Mucosa of rectum (tissue), 2 donors: ENCODE measurements around the gene RAD51B.

Experiments
- H3K27ac ChIP-seq, 2 donors: one replicate each; pipeline ENCODE4 v1.7.0; 2013; ENCODE audit warnings: inconsistent platforms in 2 of 2, low read depth in 2 of 2, low read length in 2 of 2
- H3K27me3 ChIP-seq, 2 donors: one replicate each; pipeline ENCODE4 v1.7.0; 2013; ENCODE audit warnings: low read length in 2 of 2; ENCODE audit not compliant: control insufficient read depth in 2 of 2, insufficient read depth in 2 of 2
- H3K36me3 ChIP-seq, 2 donors: one replicate each; pipeline ENCODE4 v1.7.0; 2013; ENCODE audit warnings: low read length in 2 of 2; ENCODE audit not compliant: control insufficient read depth in 2 of 2, insufficient read depth in 2 of 2
- H3K4me1 ChIP-seq, 2 donors: one replicate each; pipeline ENCODE4 v1.7.0; 2013; ENCODE audit warnings: low read length in 2 of 2, mild to moderate bottlenecking in 1 of 2; ENCODE audit not compliant: control insufficient read depth in 2 of 2, insufficient read depth in 2 of 2
- H3K4me3 ChIP-seq, 2 donors: one replicate each; pipeline ENCODE4 v1.7.0; 2013; ENCODE audit warnings: low read length in 2 of 2
- H3K9ac ChIP-seq, 2 donors: one replicate each; pipeline ENCODE4 v1.7.0; 2013; ENCODE audit warnings: low read length in 2 of 2, low read depth in 1 of 2, mild to moderate bottlenecking in 1 of 2
- H3K9me3 ChIP-seq, 2 donors: one replicate each; pipeline ENCODE4 v1.7.0; 2013; ENCODE audit warnings: low read length in 2 of 2; ENCODE audit not compliant: control insufficient read depth in 2 of 2
- donor health status: healthy.
- donor health status: Normal muscosa, but diverticular disease.

Gene RAD51B

GRCh38 chr14:67857778-67858350, 38.3 kb downstream of the RAD51B start:
- Histone ChIP-seq H3K4me3 (no peak overlapping the region), H3K36me3 (no peaks in the 10 kb centered on the region), H3K4me1 (no peaks in the 10 kb centered on the region), H3K9me3 (no peaks in the 10 kb centered on the region), H3K9ac (no peak overlapping the region), H3K27me3 (no peaks in the 10 kb centered on the region), H3K27ac (no peak overlapping the region)

GRCh38 chr14:67859169-67859749, 39.7 kb downstream of the RAD51B start:
- Histone ChIP-seq H3K27ac (no peak overlapping the region), H3K4me3 (no peak overlapping the region), H3K9me3 (no peaks in the 10 kb centered on the region), H3K36me3 (no peaks in the 10 kb centered on the region), H3K4me1 (no peaks in the 10 kb centered on the region), H3K9ac (no peak overlapping the region), H3K27me3 (no peaks in the 10 kb centered on the region)

- Histone ChIP-seq H3K4me1 (no peaks in the 10 kb centered on the region), H3K36me3 (no peaks in the 10 kb centered on the region), H3K27me3 (no peaks in the 10 kb centered on the region), H3K9me3 (no peaks in the 10 kb centered on the region), H3K9ac (no peak overlapping the region), H3K27ac (no peak overlapping the region), H3K4me3 (no peak overlapping the region)
These were observed 43.6 kb downstream of the RAD51B start for GRCh38 chr14:67863223-67863622.

- H3K9me3 ChIP-seq: no peaks in the 10 kb centered on the region
- no peak overlapping the region for H3K9ac ChIP-seq
- H3K27me3 ChIP-seq: no peaks in the 10 kb centered on the region
- H3K4me1 ChIP-seq: no peaks in the 10 kb centered on the region
- no peaks in the 10 kb centered on the region for H3K36me3 ChIP-seq
- H3K27ac ChIP-seq: no peak overlapping the region
- no peak overlapping the region for H3K4me3 ChIP-seq
These were observed 55.8 kb downstream of the RAD51B start for GRCh38 chr14:67875175-67876006.

- Histone ChIP-seq H3K9ac (no peak overlapping the region), H3K27ac (no peak overlapping the region), H3K4me1 (no peaks in the 10 kb centered on the region), H3K9me3 (no peaks in the 10 kb centered on the region), H3K27me3 (no peaks in the 10 kb centered on the region), H3K36me3 (no peaks in the 10 kb centered on the region), H3K4me3 (no peak overlapping the region)
These were observed 59.4 kb downstream of the RAD51B start for GRCh38 chr14:67879026-67879425.

- H3K9ac ChIP-seq: no peak overlapping the region
- no peaks in the 10 kb centered on the region for H3K9me3 ChIP-seq
- H3K36me3 ChIP-seq: no peaks in the 10 kb centered on the region
- no peak overlapping the region for H3K27ac ChIP-seq
- H3K4me3 ChIP-seq: no peak overlapping the region
- H3K27me3 ChIP-seq: no peaks in the 10 kb centered on the region
- H3K4me1 ChIP-seq: no peaks in the 10 kb centered on the region
These were observed 61.6 kb downstream of the RAD51B start for GRCh38 chr14:67881225-67881624.

- Histone ChIP-seq H3K36me3 (no peaks in the 10 kb centered on the region), H3K27ac (no peak overlapping the region), H3K9me3 (no peaks in the 10 kb centered on the region), H3K9ac (no peak overlapping the region), H3K27me3 (no peaks in the 10 kb centered on the region), H3K4me1 (no peaks in the 10 kb centered on the region), H3K4me3 (no peak overlapping the region)
These were observed 63.5 kb downstream of the RAD51B start for GRCh38 chr14:67882986-67883555.

- H3K27ac ChIP-seq: no peak overlapping the region
- H3K27me3 ChIP-seq: no peaks in the 10 kb centered on the region
- H3K4me3 ChIP-seq: no peak overlapping the region
- H3K36me3 ChIP-seq: no peaks in the 10 kb centered on the region
- H3K9ac ChIP-seq: no peak overlapping the region
- H3K4me1 ChIP-seq: no peaks in the 10 kb centered on the region
- H3K9me3 ChIP-seq: no peaks in the 10 kb centered on the region
These were observed 64.1 kb downstream of the RAD51B start for GRCh38 chr14:67883717-67884116.

GRCh38 chr14:67886191-67886590, 66.6 kb downstream of the RAD51B start:
- Histone ChIP-seq H3K9me3 (no peaks in the 10 kb centered on the region), H3K36me3 (no peaks in the 10 kb centered on the region), H3K4me1 (no peaks in the 10 kb centered on the region), H3K27me3 (no peaks in the 10 kb centered on the region), H3K9ac (no peak overlapping the region), H3K27ac (no peak overlapping the region), H3K4me3 (no peak overlapping the region)

GRCh38 chr14:67887478-67887877, 67.9 kb downstream of the RAD51B start:
- Histone ChIP-seq H3K27me3 (no peaks in the 10 kb centered on the region), H3K9ac (no peak overlapping the region), H3K27ac (no peak overlapping the region), H3K9me3 (no peaks in the 10 kb centered on the region), H3K36me3 (no peaks in the 10 kb centered on the region), H3K4me3 (no peak overlapping the region), H3K4me1 (no peaks in the 10 kb centered on the region)
